H9 (cell line): ENCODE data around the gene TMEM51. TPM values are rescaled to one million over a fixed set of nuclear protein-coding genes. Genes with fewer than 3 reads are reported as not detected.

ENCODE experiments used
- DNase-seq: peaks from one replicate; pipeline ENCODE4 v3.0.0-alpha.2; 2017
- H2AFZ ChIP-seq: one replicate; pipeline ENCODE4 v1.6.1; 2013; ENCODE audit warnings: mild to moderate bottlenecking, low read length, control low read depth, moderate library complexity
- H2AK5ac ChIP-seq: 2 replicates; pipeline ENCODE4 v1.6.1; 2013; ENCODE audit warnings: low read length, control low read depth, mixed read lengths; ENCODE audit not compliant: insufficient read length
- H2BK120ac ChIP-seq: one replicate; pipeline ENCODE4 v1.6.1; 2013; ENCODE audit warnings: low read depth, mild to moderate bottlenecking, low read length, control low read depth, inconsistent platforms; ENCODE audit not compliant: poor library complexity, severe bottlenecking
- H2BK12ac ChIP-seq: 2 replicates; pipeline ENCODE4 v1.6.1; 2013; ENCODE audit warnings: low read length, control low read depth, mixed read lengths, low read depth; ENCODE audit not compliant: insufficient read length
- H2BK15ac ChIP-seq: 2 replicates; pipeline ENCODE4 v1.6.1; 2013; ENCODE audit warnings: low read depth, low read length, control low read depth
- H2BK20ac ChIP-seq: one replicate; pipeline ENCODE4 v1.6.1; 2013; ENCODE audit warnings: low read depth, mild to moderate bottlenecking, low read length, control low read depth, inconsistent platforms; ENCODE audit not compliant: poor library complexity, severe bottlenecking
- H2BK5ac ChIP-seq: 2 replicates; pipeline ENCODE4 v1.6.1; 2013; ENCODE audit warnings: low read length, control low read depth, mixed read lengths; ENCODE audit not compliant: insufficient read length
- H3K14ac ChIP-seq: 2 replicates; pipeline ENCODE4 v1.6.1; 2013; ENCODE audit warnings: low read length, control low read depth; ENCODE audit not compliant: insufficient read depth
- H3K18ac ChIP-seq: 2 replicates; pipeline ENCODE4 v1.6.1; 2013; ENCODE audit warnings: low read depth, mild to moderate bottlenecking, mixed read lengths, low read length, control low read depth; ENCODE audit not compliant: insufficient read length
- H3K23ac ChIP-seq: 2 replicates; pipeline ENCODE4 v1.6.1; 2013; ENCODE audit warnings: low read length, control low read depth, mixed read lengths, low read depth; ENCODE audit not compliant: insufficient read length
- H3K23me2 ChIP-seq: 2 replicates; pipeline ENCODE4 v1.6.1; 2013; ENCODE audit warnings: low read depth, mild to moderate bottlenecking, mixed read lengths, low read length, control low read depth; ENCODE audit not compliant: insufficient read length, poor library complexity, severe bottlenecking
- H3K27ac ChIP-seq: 2 replicates; pipeline ENCODE4 v1.5.1; 2013; ENCODE audit warnings: low read length, control low read depth, mixed read lengths, low read depth; ENCODE audit not compliant: insufficient read length
- H3K27me3 ChIP-seq: 2 replicates; pipeline ENCODE4 v1.6.1; 2013; ENCODE audit warnings: low read length, control low read depth, inconsistent platforms; ENCODE audit not compliant: insufficient read depth
- H3K4ac ChIP-seq: 2 replicates; pipeline ENCODE4 v1.6.1; 2013; ENCODE audit warnings: low read depth, mild to moderate bottlenecking, control low read depth, inconsistent platforms, low read length, moderate library complexity
- H3K4me1 ChIP-seq: 2 replicates; pipeline ENCODE4 v1.6.1; 2013; ENCODE audit warnings: low read length, control low read depth, inconsistent platforms; ENCODE audit not compliant: insufficient read depth
- H3K4me2 ChIP-seq: 2 replicates; pipeline ENCODE4 v1.6.1; 2013; ENCODE audit warnings: low read length, control low read depth, mixed read lengths; ENCODE audit not compliant: insufficient read length, insufficient read depth
- H3K56ac ChIP-seq: 2 replicates; pipeline ENCODE4 v1.6.1; 2013; ENCODE audit warnings: low read depth, mild to moderate bottlenecking, mixed read lengths, low read length, control low read depth; ENCODE audit not compliant: insufficient read length
- H3K79me1 ChIP-seq: 2 replicates; pipeline ENCODE4 v1.6.1; 2013; ENCODE audit warnings: low read depth, mild to moderate bottlenecking, moderate library complexity, low read length, control low read depth, inconsistent platforms; ENCODE audit not compliant: insufficient read depth, poor library complexity, severe bottlenecking
- H3K79me2 ChIP-seq: 2 replicates; pipeline ENCODE4 v1.6.1; 2013; ENCODE audit warnings: low read length, control low read depth, inconsistent platforms; ENCODE audit not compliant: insufficient read depth
- H3K9ac ChIP-seq: 2 replicates; pipeline ENCODE4 v1.6.1; 2013; ENCODE audit warnings: low read length, control low read depth, mixed read lengths; ENCODE audit not compliant: insufficient read length; ENCODE audit errors: extremely low read depth
- H3K9me3 ChIP-seq: one replicate; pipeline ENCODE4 v1.6.1; 2013; ENCODE audit warnings: low read depth, low read length, inconsistent platforms; ENCODE audit not compliant: control insufficient read depth
- H3T11ph ChIP-seq: one replicate; pipeline ENCODE4 v1.6.1; 2013; ENCODE audit warnings: mild to moderate bottlenecking, low read length, control low read depth, inconsistent platforms
- H4K20me1 ChIP-seq: one replicate; pipeline ENCODE4 v1.6.1; 2013; ENCODE audit not compliant: control insufficient read depth, insufficient read length, insufficient read depth
- H4K5ac ChIP-seq: 2 replicates; pipeline ENCODE4 v1.6.1; 2013; ENCODE audit warnings: low read depth, mild to moderate bottlenecking, mixed read lengths, low read length, control low read depth; ENCODE audit not compliant: insufficient read length
- H4K8ac ChIP-seq: replicated peaks from 2 replicates; pipeline ENCODE4 v1.6.1; 2013; ENCODE audit warnings: low read length, control low read depth, mixed read lengths, low read depth; ENCODE audit not compliant: insufficient read length
- H4K91ac ChIP-seq: 2 replicates; pipeline ENCODE4 v1.6.1; 2013; ENCODE audit warnings: low read depth, mild to moderate bottlenecking, moderate library complexity, mixed read lengths, low read length, control low read depth; ENCODE audit not compliant: insufficient read length
- H3K27ac Mint-ChIP-seq, 3 experiments: 2 replicates in 2 of 3; 3 replicates in 1 of 3; pipeline ENCODE4 v1.8.0; 2020 to 2021; ENCODE audit warnings: mixed read lengths in 3 of 3, mild to moderate bottlenecking in 1 of 3, moderate library complexity in 1 of 3
- H3K27me3 Mint-ChIP-seq: 2 replicates; pipeline ENCODE4 v1.8.0; 2021; ENCODE audit warnings: low read depth, mild to moderate bottlenecking, moderate library complexity, mixed read lengths
- H3K36me3 Mint-ChIP-seq, 3 experiments: 2 replicates in 2 of 3; 3 replicates in 1 of 3; pipeline ENCODE4 v1.8.0; 2020 to 2021; ENCODE audit warnings: low read depth in 3 of 3, mixed read lengths in 3 of 3; ENCODE audit not compliant: insufficient read depth in 1 of 3
- H3K4me1 Mint-ChIP-seq, 2 experiments: 2 replicates each; pipeline ENCODE4 v1.8.0; 2020; ENCODE audit warnings: mixed read lengths in 2 of 2
- H3K4me3 Mint-ChIP-seq, 2 experiments: 2 replicates in 1 of 2; 3 replicates in 1 of 2; pipeline ENCODE4 v1.8.0; 2020 to 2021; ENCODE audit warnings: mild to moderate bottlenecking in 2 of 2, mixed read lengths in 2 of 2, moderate library complexity in 1 of 2
- H3K9me3 Mint-ChIP-seq, 2 experiments: 2 replicates in 1 of 2; 3 replicates in 1 of 2; pipeline ENCODE4 v1.8.0; 2020; ENCODE audit warnings: mild to moderate bottlenecking in 2 of 2, mixed read lengths in 2 of 2, moderate library complexity in 1 of 2
- WGBS: extraction: QIAGEN DNeasy Blood & Tissue Kit; methylation state at CpG from one replicate; pipeline ENCODE4 v1.1.7; 2013; ENCODE audit warnings: missing lambda C conversion rate, low lambda C conversion rate, mixed read lengths; ENCODE audit not compliant: insufficient read length; ENCODE audit errors: extremely low coverage; 5-methylcytosine and 5-hydroxymethylcytosine counted together
- total RNA-seq: library from RNA; stranded (reverse); gene quantifications from 2 replicates; pipeline ENCODE4 v1.2.1, GENCODE V29; 2021
- TF ChIP-seq, protein P1 (sequence below): fragments of 200-600 bp; sonication (generic); conservative IDR thresholded peaks from 3 replicates; pipeline ENCODE4 v1.8.0; 2021; ENCODE audit warnings: antibody characterized with exemption, mild to moderate bottlenecking

The TMEM51 gene
- total RNA-seq, 1 experiment from 2014 or later = 4.6 TPM

DNA sequence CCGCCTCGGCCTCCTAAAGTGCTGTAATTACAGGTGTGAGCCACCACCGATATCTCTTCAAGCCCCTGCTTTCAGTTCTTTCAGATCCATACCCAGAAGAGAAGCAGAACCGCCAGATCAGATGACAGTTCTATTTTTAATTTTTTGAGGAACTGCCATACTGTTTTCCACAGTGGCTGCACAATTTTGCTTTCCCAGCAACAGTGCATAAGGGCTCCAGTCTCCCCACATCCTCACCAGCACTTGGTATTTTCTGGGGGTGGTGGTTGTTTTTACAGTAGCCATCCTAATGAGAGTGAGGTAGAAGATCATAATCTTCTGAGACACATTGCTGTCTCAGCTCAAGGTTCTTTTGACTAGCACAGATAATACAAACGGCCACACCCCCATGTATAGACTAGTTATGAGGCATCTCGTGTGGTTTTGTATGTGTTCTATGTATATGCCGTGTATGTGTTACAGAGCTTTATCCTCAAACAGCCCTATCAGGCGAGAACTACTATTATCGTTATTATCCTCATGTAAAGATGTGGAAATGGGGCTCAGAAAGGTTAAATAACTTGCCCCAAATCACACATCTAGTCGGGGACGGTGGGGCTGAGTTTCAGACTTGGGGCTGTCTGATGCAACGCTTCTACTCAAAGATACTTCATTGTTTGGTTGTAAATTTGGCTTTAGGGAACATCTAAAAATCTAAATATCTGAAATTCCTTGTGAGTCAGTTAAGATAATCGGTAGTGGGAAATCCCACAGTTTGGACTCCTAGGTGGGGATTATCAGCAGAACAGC is 105.5 kb downstream of the TMEM51 start:
- no peak for DNase-seq
- Histone ChIP-seq H3K9ac (no peak overlapping the region), H3K4ac (no peak overlapping the region), H2AK5ac (no peak overlapping the region), H2AFZ (no peak overlapping the region), H2BK12ac (no peak overlapping the region), H2BK20ac (no peak overlapping the region), H3K23ac (no peak overlapping the region), H3K79me2 (no peaks in the 10 kb centered on the region), H3K56ac (no peak overlapping the region), H3K4me2 (no peak overlapping the region), H3K27ac (no peak overlapping the region), H3T11ph (no peak overlapping the region), H4K91ac (no peak overlapping the region), H3K27me3 (no peaks in the 10 kb centered on the region), H3K23me2 (no peaks in the 10 kb centered on the region), H4K20me1 (no peaks in the 10 kb centered on the region), H2BK15ac (no peak overlapping the region), H4K8ac (no peak overlapping the region), H2BK5ac (no peak overlapping the region), H4K5ac (no peak overlapping the region), H3K79me1 (no peaks in the 10 kb centered on the region), H3K4me1 (no peaks in the 10 kb centered on the region), H3K18ac (no peak overlapping the region), H3K9me3 (no peaks in the 10 kb centered on the region), H2BK120ac (no peak overlapping the region), H3K14ac (no peak overlapping the region)
- Mint-ChIP-seq H3K9me3 (no peaks in the 10 kb centered on the region), H3K27me3 (peaks cover 8% of the 10 kb centered on the region), H3K36me3 (no peaks in the 10 kb centered on the region), H3K27ac (no peak overlapping the region), H3K4me3 (no peak overlapping the region), H3K4me1 (peaks cover 14 to 18% of the 10 kb centered on the region in 2 experiments)
- TF ChIP-seq, protein P1, sequence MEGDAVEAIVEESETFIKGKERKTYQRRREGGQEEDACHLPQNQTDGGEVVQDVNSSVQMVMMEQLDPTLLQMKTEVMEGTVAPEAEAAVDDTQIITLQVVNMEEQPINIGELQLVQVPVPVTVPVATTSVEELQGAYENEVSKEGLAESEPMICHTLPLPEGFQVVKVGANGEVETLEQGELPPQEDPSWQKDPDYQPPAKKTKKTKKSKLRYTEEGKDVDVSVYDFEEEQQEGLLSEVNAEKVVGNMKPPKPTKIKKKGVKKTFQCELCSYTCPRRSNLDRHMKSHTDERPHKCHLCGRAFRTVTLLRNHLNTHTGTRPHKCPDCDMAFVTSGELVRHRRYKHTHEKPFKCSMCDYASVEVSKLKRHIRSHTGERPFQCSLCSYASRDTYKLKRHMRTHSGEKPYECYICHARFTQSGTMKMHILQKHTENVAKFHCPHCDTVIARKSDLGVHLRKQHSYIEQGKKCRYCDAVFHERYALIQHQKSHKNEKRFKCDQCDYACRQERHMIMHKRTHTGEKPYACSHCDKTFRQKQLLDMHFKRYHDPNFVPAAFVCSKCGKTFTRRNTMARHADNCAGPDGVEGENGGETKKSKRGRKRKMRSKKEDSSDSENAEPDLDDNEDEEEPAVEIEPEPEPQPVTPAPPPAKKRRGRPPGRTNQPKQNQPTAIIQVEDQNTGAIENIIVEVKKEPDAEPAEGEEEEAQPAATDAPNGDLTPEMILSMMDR = no peak
- no CpG with 5 or more reads among the region's 13 CpGs for WGBS
